PC-3 (cell line): ENCODE measurements around the gene PLXNA4. TPM values are rescaled to one million over a fixed set of nuclear protein-coding genes. Genes with fewer than 3 reads are reported as not detected.

Experiments used
- ATAC-seq: fragments of 200-7000 bp; cut with Tn5 transposase; 2 replicates; pipeline ENCODE4 v1.9.1; 2020; ENCODE audit warnings: mild to moderate bottlenecking, moderate library complexity
- BruUV-seq: library from RNA; stranded (reverse); fragments of 400-500 nt; replicated peaks from 2 replicates; lab custom pipeline; 2021; lab: Mats Ljungman, UMichigan
- CTCF ChIA-PET: fragments of 300-600 bp; sonication (Branson Sonifier 250); formaldehyde crosslinking; loops from one replicate; lab custom pipeline; 2022; ENCODE audit warnings: antibody characterized with exemption; lab: Charles Lee
- POLR2A ChIA-PET: fragments of 300-600 bp; sonication (Branson Sonifier 250); formaldehyde crosslinking; loops from one replicate; lab custom pipeline; 2022; ENCODE audit warnings: antibody characterized with exemption; ENCODE audit not compliant: unreplicated experiment; lab: Charles Lee
- DNase-seq: peaks from one replicate; pipeline ENCODE4 v3.0.0-alpha.2; 2015
- H2AFZ ChIP-seq: fragments of 300-600 bp; sonication (generic); 2 replicates; pipeline ENCODE4 v1.6.0; 2016; ENCODE audit warnings: antibody characterized with exemption, low read length
- H3F3A ChIP-seq: fragments of 300-600 bp; sonication (generic); one replicate; pipeline ENCODE4 v1.6.0; 2017; ENCODE audit warnings: antibody characterized with exemption, low read length, control low read depth, mild to moderate bottlenecking; ENCODE audit not compliant: unreplicated experiment
- H3K27ac ChIP-seq: fragments of 300-600 bp; sonication (generic); 2 replicates; pipeline ENCODE4 v1.5.1; 2016; ENCODE audit warnings: mild to moderate bottlenecking, low read length
- H3K27me3 ChIP-seq: fragments of 300-600 bp; sonication (generic); 2 replicates; pipeline ENCODE4 v1.6.1; 2016; ENCODE audit warnings: low read length, mixed read lengths
- H3K36me3 ChIP-seq: fragments of 300-600 bp; sonication (generic); 2 replicates; pipeline ENCODE4 v1.6.1; 2016; ENCODE audit warnings: low read depth, mixed run types, low read length, mixed read lengths
- H3K4me1 ChIP-seq: fragments of 300-600 bp; sonication (generic); 2 replicates; pipeline ENCODE4 v1.5.1; 2016; ENCODE audit warnings: low read length; ENCODE audit not compliant: insufficient read depth
- H3K4me2 ChIP-seq: fragments of 300-600 bp; sonication (generic); 2 replicates; pipeline ENCODE4 v1.6.0; 2016; ENCODE audit warnings: low read length
- H3K4me3 ChIP-seq: fragments of 300-600 bp; sonication (generic); 2 replicates; pipeline ENCODE4 v1.5.1; 2016; ENCODE audit warnings: mild to moderate bottlenecking, low read length, mixed read lengths
- H3K79me2 ChIP-seq: fragments of 300-600 bp; sonication (generic); 2 replicates; pipeline ENCODE4 v1.6.1; 2017; ENCODE audit warnings: low read length, mixed read lengths
- H3K9ac ChIP-seq: fragments of 300-600 bp; sonication (generic); 2 replicates; pipeline ENCODE4 v1.6.0; 2016; ENCODE audit warnings: mild to moderate bottlenecking, low read length
- H3K9me2 ChIP-seq: fragments of 300-600 bp; sonication (generic); replicated peaks from 2 replicates; pipeline ENCODE4 v1.6.1; 2016; ENCODE audit warnings: mixed run types, low read length, mixed read lengths
- H3K9me3 ChIP-seq: fragments of 300-600 bp; sonication (generic); 2 replicates; pipeline ENCODE4 v1.6.1; 2016; ENCODE audit warnings: low read length, mixed read lengths
- H4K20me1 ChIP-seq: fragments of 300-600 bp; sonication (generic); 2 replicates; pipeline ENCODE4 v1.6.1; 2016; ENCODE audit warnings: low read length, mixed read lengths
- CTCF ChIP-seq: fragments of 300-600 bp; sonication (generic); conservative IDR thresholded peaks from 2 replicates; pipeline ENCODE4 v1.5.1; 2017; ENCODE audit warnings: antibody characterized with exemption, low read depth, mild to moderate bottlenecking, low read length
- EZH2 ChIP-seq: fragments of 300-600 bp; sonication (generic); IDR thresholded peaks from one replicate; pipeline ENCODE4 v1.6.1; 2017; ENCODE audit warnings: antibody characterized with exemption, mild to moderate bottlenecking, low read length; ENCODE audit not compliant: unreplicated experiment
- EZH2phosphoT487 ChIP-seq: fragments of 300-600 bp; sonication (generic); IDR thresholded peaks from 2 replicates; pipeline ENCODE4 v1.6.1; 2018; ENCODE audit warnings: mild to moderate bottlenecking, antibody characterized with exemption, low read length, borderline replicate concordance
- intact Hi-C: fragments of 100-400 bp; cut with micrococcal nuclease; formaldehyde crosslinking; loops from 2 replicates; pipeline ENCODE4 v1.9.0; 2023
- total RNA-seq: library from RNA; depleted of rRNA; stranded (reverse); fragments of >200 nt; gene quantifications from 2 replicates; pipeline ENCODE4 v1.2.3, GENCODE V29; 2014

PLXNA4 gene
- total RNA-seq, 1 experiment from 2014 or later: 1.2 TPM

GRCh38 chr7:132270517-132270916 lies 305.8 kb downstream of the PLXNA4 start:
- H3K9me3 ChIP-seq: no peaks in the 10 kb centered on the region

GRCh38 chr7:132269718-132270117 lies 306.6 kb downstream of the PLXNA4 start:
- no peaks in the 10 kb centered on the region for H3F3A ChIP-seq
- no peak overlapping the region for H3K4me2 ChIP-seq
- no peak overlapping the region for H3K9ac ChIP-seq
- H3K4me1 ChIP-seq: no peaks in the 10 kb centered on the region
- H3K27me3 ChIP-seq: 0 out of 2 replicates have a peak, but pooled peaks cover 6% of the 10 kb centered on the region
- BruUV-seq: no TSS peak
- H3K79me2 ChIP-seq: no peaks in the 10 kb centered on the region
- no peak overlapping the region for H2AFZ ChIP-seq
- TF ChIP-seq EZH2: no peak
- TF ChIP-seq CTCF: no peak
- TF ChIP-seq EZH2phosphoT487: no peak
- H3K36me3 ChIP-seq: no peaks in the 10 kb centered on the region
- no peaks in the 10 kb centered on the region for H4K20me1 ChIP-seq
- no peaks in the 10 kb centered on the region for H3K9me2 ChIP-seq
- intact Hi-C loops: no loop called here
- no peak overlapping the region for H3K27ac ChIP-seq
- ATAC-seq: no peak
- H3K4me3 ChIP-seq: no peak overlapping the region
- ChIA-PET CTCF (no interaction called here), POLR2A (no interaction called here)
- no peaks in the 10 kb centered on the region for H3K9me3 ChIP-seq
- no peak for DNase-seq

More at GRCh38 chr7:132270517-132270916, 305.8 kb downstream of the PLXNA4 start:
- no peaks in the 10 kb centered on the region; the same call in 1 of the 2 replicates for H3K4me1 ChIP-seq
- no peak overlapping the region for H3K4me2 ChIP-seq
- ChIA-PET CTCF (interaction anchor here (0.7 kb wide), 1 partner anchor 378 kb away, joined by 11 read pairs; no protein-coding TSS in a partner anchor), POLR2A (no interaction called here)
- no peaks in the 10 kb centered on the region for H3F3A ChIP-seq
- ATAC-seq: no peak
- no peak overlapping the region for H2AFZ ChIP-seq
- intact Hi-C loops: no loop called here
- H4K20me1 ChIP-seq: no peaks in the 10 kb centered on the region
- H3K79me2 ChIP-seq: no peaks in the 10 kb centered on the region
- BruUV-seq: no TSS peak
- H3K36me3 ChIP-seq: no peaks in the 10 kb centered on the region
- no peak overlapping the region for H3K4me3 ChIP-seq
- no peak for TF ChIP-seq CTCF
- TF ChIP-seq EZH2: no peak
- TF ChIP-seq EZH2phosphoT487: no peak
- no peak overlapping the region for H3K9ac ChIP-seq
- DNase-seq: peak; percentile 47
- H3K27ac ChIP-seq: no peak overlapping the region
- 0 out of 2 replicates have a peak, but pooled peaks cover 6% of the 10 kb centered on the region for H3K27me3 ChIP-seq
- no peaks in the 10 kb centered on the region for H3K9me2 ChIP-seq

DNA sequence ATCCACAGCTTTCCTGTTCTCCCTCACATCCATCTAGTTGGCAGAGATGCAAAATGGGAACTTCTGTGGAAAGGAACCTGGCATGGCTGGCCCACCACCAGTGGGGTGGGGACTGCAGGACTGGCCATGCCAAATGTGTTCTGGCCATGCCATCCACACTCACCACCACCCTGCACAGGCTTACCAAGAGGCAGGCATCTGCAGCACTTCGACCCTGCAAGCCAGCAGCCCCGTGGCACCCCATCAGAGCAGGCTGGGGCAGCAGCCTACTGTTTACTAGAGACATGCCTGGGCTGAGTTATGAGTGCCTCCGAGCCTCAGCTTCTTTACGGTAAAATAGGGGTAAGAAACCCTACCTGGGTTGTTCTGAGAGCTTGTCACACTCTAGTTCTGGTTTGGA lies 313.1 kb downstream of the PLXNA4 start:
- H4K20me1 ChIP-seq: no peaks in the 10 kb centered on the region
- DNase-seq (no peak), ATAC-seq (no peak)
- no peaks in the 10 kb centered on the region for H3K79me2 ChIP-seq
- ChIA-PET POLR2A (no interaction called here), CTCF (interaction anchor here (0.5 kb wide), 1 partner anchor 401 kb away, joined by 4 read pairs; no protein-coding TSS in a partner anchor)
- H3K36me3 ChIP-seq: no peaks in the 10 kb centered on the region
- no peak for TF ChIP-seq EZH2
- TF ChIP-seq CTCF: no peak
- TF ChIP-seq EZH2phosphoT487: no peak
- peaks cover 3% of the 10 kb centered on the region for H3K27me3 ChIP-seq
- no peaks in the 10 kb centered on the region for H3K9me3 ChIP-seq
- BruUV-seq: no TSS peak
- no peak overlapping the region for H3K4me2 ChIP-seq
- H3K9me2 ChIP-seq: no peaks in the 10 kb centered on the region
- no peak overlapping the region for H2AFZ ChIP-seq
- no peak overlapping the region for H3K9ac ChIP-seq
- no peak overlapping the region for H3K4me3 ChIP-seq
- H3K27ac ChIP-seq: no peak overlapping the region
- no peaks in the 10 kb centered on the region for H3F3A ChIP-seq
- intact Hi-C loops: no loop called here
- H3K4me1 ChIP-seq: no peaks in the 10 kb centered on the region
